Measurements from ENCODE around the gene POC5.

The POC5 gene

DNA sequence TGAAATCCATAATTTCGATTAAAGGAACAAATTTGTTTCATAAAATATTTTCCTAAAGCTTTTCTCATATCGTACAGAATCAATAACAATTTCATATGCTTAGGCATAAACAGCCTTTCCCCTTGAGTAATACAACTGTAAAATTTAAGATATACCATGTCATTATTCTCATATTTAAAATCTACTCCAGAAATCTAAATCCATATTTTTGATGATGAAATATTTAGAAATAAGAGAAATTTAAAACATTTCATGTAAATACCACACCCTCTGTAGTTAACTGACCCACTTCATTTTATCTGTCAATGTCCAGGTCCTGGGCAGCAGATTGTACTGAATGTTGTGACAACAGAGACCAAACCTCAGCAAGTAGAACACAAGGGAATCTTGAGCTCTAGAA is 5.1 kb downstream of the POC5 start:
- Histone ChIP-seq H3K4me3 (ENCODE audit: insufficient read depth, low read length, poor library complexity, severe bottlenecking) (no peak overlapping the region), H3K4me2 (ENCODE audit: low read depth, low read length, poor library complexity, severe bottlenecking) (no peak overlapping the region), H3K9ac (ENCODE audit: low read length) (no peak overlapping the region), H3K36me3 (ENCODE audit: low read length) (peaks cover 24% of the 10 kb centered on the region; the same call in 1 of the 2 replicates), H3K9me2 (replicated peaks; ENCODE audit: insufficient read depth, low read length) (no peaks in the 10 kb centered on the region), H4K20me1 (ENCODE audit: low read depth, low read length) (peaks cover 7% of the 10 kb centered on the region; the same call in 1 of the 2 replicates), H3K27me3 (ENCODE audit: low read length) (no peaks in the 10 kb centered on the region), H3F3A (ENCODE audit: insufficient read depth) (no peaks in the 10 kb centered on the region), H2AFZ (ENCODE audit: low read depth, low read length, severe bottlenecking) (no peak overlapping the region), H3K27ac (ENCODE audit: low read depth, low read length) (no peak overlapping the region), H3K9me3 (ENCODE audit: insufficient read depth, low read length) (no peaks in the 10 kb centered on the region), H3K79me2 (ENCODE audit: insufficient read depth, low read length) (peaks cover 66% of the 10 kb centered on the region)
- TF ChIP-seq, protein P1, sequence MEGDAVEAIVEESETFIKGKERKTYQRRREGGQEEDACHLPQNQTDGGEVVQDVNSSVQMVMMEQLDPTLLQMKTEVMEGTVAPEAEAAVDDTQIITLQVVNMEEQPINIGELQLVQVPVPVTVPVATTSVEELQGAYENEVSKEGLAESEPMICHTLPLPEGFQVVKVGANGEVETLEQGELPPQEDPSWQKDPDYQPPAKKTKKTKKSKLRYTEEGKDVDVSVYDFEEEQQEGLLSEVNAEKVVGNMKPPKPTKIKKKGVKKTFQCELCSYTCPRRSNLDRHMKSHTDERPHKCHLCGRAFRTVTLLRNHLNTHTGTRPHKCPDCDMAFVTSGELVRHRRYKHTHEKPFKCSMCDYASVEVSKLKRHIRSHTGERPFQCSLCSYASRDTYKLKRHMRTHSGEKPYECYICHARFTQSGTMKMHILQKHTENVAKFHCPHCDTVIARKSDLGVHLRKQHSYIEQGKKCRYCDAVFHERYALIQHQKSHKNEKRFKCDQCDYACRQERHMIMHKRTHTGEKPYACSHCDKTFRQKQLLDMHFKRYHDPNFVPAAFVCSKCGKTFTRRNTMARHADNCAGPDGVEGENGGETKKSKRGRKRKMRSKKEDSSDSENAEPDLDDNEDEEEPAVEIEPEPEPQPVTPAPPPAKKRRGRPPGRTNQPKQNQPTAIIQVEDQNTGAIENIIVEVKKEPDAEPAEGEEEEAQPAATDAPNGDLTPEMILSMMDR (IDR thresholded peaks at IDR 0.05; ENCODE audit: insufficient read depth, low read length, poor library complexity, severe bottlenecking) = no peak
- TF ChIP-seq EZH2phosphoT487 (conservative IDR thresholded peaks at IDR 0.05; ENCODE audit: low read length) = no peak

GRCh38 chr5:75711151-75711550 is 6.1 kb downstream of the POC5 start:
- H2AFZ ChIP-seq (ENCODE audit: low read depth, low read length, severe bottlenecking) = no peak overlapping the region
- H3K27ac ChIP-seq (ENCODE audit: low read depth, low read length) = no peak overlapping the region
- no peaks in the 10 kb centered on the region for H3F3A ChIP-seq (ENCODE audit: insufficient read depth)
- no peak overlapping the region for H3K4me2 ChIP-seq (ENCODE audit: low read depth, low read length, poor library complexity, severe bottlenecking)
- H4K20me1 ChIP-seq (ENCODE audit: low read depth, low read length) = peaks cover 7% of the 10 kb centered on the region; the same call in 1 of the 2 replicates
- H3K27me3 ChIP-seq (ENCODE audit: low read length) = no peaks in the 10 kb centered on the region
- H3K9ac ChIP-seq (ENCODE audit: low read length) = no peak overlapping the region
- H3K9me3 ChIP-seq (ENCODE audit: insufficient read depth, low read length) = no peaks in the 10 kb centered on the region
- no peak overlapping the region for H3K4me3 ChIP-seq (ENCODE audit: insufficient read depth, low read length, poor library complexity, severe bottlenecking)
- peaks cover 24% of the 10 kb centered on the region; the same call in 1 of the 2 replicates for H3K36me3 ChIP-seq (ENCODE audit: low read length)
- TF ChIP-seq, protein P1 (IDR thresholded peaks at IDR 0.05; ENCODE audit: insufficient read depth, low read length, poor library complexity, severe bottlenecking) = no peak
- TF ChIP-seq EZH2phosphoT487 (conservative IDR thresholded peaks at IDR 0.05; ENCODE audit: low read length) = no peak
- no peaks in the 10 kb centered on the region for H3K9me2 ChIP-seq (replicated peaks; ENCODE audit: insufficient read depth, low read length)
- peaks cover 57% of the 10 kb centered on the region for H3K79me2 ChIP-seq (ENCODE audit: insufficient read depth, low read length)

- H3F3A ChIP-seq (ENCODE audit: insufficient read depth) = no peaks in the 10 kb centered on the region
- no peak overlapping the region for H2AFZ ChIP-seq (ENCODE audit: low read depth, low read length, severe bottlenecking)
- H3K27me3 ChIP-seq (ENCODE audit: low read length) = no peaks in the 10 kb centered on the region
- H3K27ac ChIP-seq (ENCODE audit: low read depth, low read length) = no peak overlapping the region
- no peak for TF ChIP-seq EZH2phosphoT487 (conservative IDR thresholded peaks at IDR 0.05; ENCODE audit: low read length)
- TF ChIP-seq, protein P1 (IDR thresholded peaks at IDR 0.05; ENCODE audit: insufficient read depth, low read length, poor library complexity, severe bottlenecking) = no peak
- peaks cover 52% of the 10 kb centered on the region for H3K79me2 ChIP-seq (ENCODE audit: insufficient read depth, low read length)
- H3K9ac ChIP-seq (ENCODE audit: low read length) = no peak overlapping the region
- H3K9me2 ChIP-seq (replicated peaks; ENCODE audit: insufficient read depth, low read length) = no peaks in the 10 kb centered on the region
- H3K4me2 ChIP-seq (ENCODE audit: low read depth, low read length, poor library complexity, severe bottlenecking) = no peak overlapping the region
- H3K9me3 ChIP-seq (ENCODE audit: insufficient read depth, low read length) = no peaks in the 10 kb centered on the region
- no peak overlapping the region for H3K4me3 ChIP-seq (ENCODE audit: insufficient read depth, low read length, poor library complexity, severe bottlenecking)
- H3K36me3 ChIP-seq (ENCODE audit: low read length) = peaks cover 24% of the 10 kb centered on the region; the same call in 1 of the 2 replicates
- peaks cover 7% of the 10 kb centered on the region; the same call in 1 of the 2 replicates for H4K20me1 ChIP-seq (ENCODE audit: low read depth, low read length)
Measured at GRCh38 chr5:75710637-75711036, 6.6 kb downstream of the POC5 start.

Measured in SU-DHL-6 (cell line).